Retinal pigment epithelial cell (primary cell): Measurements from ENCODE around the gene NRP1.

Source experiments
- DNase-seq: peaks from one replicate; pipeline ENCODE4 v3.0.0-alpha.2; 2010; ENCODE audit warnings: low read depth
- H3K4me3 ChIP-seq: 2 replicates; pipeline ENCODE4 v1.5.1; 2011; ENCODE audit warnings: mild to moderate bottlenecking, low read length, control low read depth, moderate library complexity
- TF ChIP-seq, protein P1 (sequence below): conservative IDR thresholded peaks from 2 replicates; pipeline ENCODE4 v1.5.1; 2011; ENCODE audit warnings: low read depth, low read length, control low read depth, inconsistent platforms

NRP1 gene

DNA sequence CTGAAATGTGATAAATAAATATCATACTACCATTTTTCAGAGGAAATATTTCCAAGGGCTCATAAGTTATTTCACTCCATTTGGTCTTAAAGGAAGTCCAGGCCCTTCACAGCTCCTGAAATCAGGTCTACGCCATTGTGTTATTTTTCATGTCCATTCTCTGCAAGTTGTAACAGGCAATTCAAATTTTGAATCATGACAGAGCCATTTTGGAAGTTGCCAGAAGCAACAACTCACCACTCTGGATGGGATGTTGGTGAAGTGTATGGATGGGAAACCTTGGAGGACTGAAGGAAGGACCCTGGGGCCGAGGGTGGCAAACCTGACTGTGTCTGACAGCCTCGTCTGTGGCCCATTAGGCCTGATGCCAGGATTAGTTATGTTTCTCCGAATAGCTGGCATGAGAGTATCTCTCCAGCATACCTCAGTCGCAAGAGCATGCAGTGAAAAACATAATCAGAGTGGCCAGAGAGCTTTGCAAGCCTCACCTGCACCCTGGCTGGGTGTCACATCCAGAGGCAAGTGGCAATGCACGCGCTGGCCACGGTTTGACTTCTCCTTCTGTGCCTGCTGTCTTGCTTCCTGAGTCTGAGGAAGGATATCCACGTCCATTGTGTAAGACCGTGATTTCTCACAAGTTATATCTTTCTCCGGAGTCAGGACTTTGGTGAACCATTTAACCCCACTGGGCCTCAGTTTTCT lies 87.1 kb downstream of the NRP1 start:
- no peak for DNase-seq
- no peak overlapping the region for H3K4me3 ChIP-seq
- TF ChIP-seq, protein P1, sequence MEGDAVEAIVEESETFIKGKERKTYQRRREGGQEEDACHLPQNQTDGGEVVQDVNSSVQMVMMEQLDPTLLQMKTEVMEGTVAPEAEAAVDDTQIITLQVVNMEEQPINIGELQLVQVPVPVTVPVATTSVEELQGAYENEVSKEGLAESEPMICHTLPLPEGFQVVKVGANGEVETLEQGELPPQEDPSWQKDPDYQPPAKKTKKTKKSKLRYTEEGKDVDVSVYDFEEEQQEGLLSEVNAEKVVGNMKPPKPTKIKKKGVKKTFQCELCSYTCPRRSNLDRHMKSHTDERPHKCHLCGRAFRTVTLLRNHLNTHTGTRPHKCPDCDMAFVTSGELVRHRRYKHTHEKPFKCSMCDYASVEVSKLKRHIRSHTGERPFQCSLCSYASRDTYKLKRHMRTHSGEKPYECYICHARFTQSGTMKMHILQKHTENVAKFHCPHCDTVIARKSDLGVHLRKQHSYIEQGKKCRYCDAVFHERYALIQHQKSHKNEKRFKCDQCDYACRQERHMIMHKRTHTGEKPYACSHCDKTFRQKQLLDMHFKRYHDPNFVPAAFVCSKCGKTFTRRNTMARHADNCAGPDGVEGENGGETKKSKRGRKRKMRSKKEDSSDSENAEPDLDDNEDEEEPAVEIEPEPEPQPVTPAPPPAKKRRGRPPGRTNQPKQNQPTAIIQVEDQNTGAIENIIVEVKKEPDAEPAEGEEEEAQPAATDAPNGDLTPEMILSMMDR = no peak

DNA sequence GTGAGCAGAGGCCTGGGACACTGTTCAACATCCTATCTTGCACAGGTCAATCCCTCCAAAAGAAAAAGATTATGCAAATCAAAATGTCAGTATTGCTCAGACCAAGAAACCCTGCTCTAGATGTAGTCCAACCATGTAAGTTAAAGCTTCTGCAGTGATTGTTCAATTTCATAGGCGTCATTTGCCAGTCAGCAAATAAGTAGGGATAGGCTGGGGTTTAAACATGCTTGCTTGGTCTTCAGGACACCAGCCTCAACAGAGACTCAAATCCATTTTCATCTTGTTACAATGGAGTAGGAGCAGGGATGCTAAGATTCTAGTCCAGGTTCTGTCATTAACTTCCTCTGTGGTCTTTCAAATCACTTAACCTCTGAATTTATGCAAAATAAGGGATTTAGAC lies 89.1 kb downstream of the NRP1 start:
- DNase-seq = no peak
- TF ChIP-seq, protein P1 = no peak
- H3K4me3 ChIP-seq = no peak overlapping the region

DNA sequence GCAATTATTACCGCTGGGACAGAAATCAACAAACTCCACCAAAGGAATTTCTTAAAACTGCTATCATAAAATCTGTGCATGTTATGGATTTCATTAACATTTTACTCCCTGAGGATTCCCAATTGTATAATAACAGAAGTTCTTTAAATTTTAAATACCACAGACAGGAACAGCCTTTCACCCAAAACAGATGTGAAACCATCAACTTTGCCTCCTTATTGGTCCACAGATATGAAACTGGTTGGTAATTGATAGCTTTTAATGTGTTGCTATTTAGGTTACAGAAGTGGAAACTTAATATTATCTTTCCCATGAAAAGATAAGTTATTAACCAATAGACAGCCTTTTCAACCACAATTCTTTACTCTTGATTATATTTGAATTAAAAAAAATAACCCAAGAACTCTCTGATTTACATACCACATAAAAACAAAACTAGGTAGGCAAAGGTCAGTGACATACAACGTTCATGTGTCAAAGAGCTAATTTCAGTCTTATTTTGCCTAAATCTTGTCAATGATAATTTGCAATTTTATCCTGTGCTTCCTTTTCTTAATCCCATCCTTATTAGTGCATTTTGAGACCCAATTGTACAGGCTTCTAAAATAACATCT lies 90.0 kb downstream of the NRP1 start:
- no peak for DNase-seq
- TF ChIP-seq, protein P1 = no peak
- H3K4me3 ChIP-seq = no peak overlapping the region

GRCh38 chr10:33243703-33244102 lies 90.8 kb downstream of the NRP1 start:
- TF ChIP-seq, protein P1 = no peak
- no peak for DNase-seq
- H3K4me3 ChIP-seq = no peak overlapping the region

DNA sequence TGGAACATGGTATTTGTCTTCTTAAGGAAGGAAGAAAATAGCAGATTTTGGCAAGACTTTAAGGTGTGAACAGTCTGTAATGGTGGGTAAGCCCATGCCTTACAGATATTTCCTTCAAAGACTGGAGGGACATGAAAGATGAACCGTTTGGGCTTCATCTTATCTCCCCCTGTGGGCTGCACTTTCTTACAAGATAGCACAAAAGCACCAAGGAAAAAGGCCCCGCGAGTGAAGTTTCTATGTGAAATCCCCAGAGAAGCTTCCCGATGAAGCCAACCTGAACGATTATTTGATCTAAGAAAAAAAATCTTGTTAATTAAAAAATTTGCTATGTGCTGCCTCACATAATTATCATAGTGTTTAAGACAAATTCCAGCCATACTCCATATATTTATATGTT lies 91.5 kb downstream of the NRP1 start:
- H3K4me3 ChIP-seq = no peak overlapping the region
- TF ChIP-seq, protein P1 = no peak
- no peak for DNase-seq

DNA sequence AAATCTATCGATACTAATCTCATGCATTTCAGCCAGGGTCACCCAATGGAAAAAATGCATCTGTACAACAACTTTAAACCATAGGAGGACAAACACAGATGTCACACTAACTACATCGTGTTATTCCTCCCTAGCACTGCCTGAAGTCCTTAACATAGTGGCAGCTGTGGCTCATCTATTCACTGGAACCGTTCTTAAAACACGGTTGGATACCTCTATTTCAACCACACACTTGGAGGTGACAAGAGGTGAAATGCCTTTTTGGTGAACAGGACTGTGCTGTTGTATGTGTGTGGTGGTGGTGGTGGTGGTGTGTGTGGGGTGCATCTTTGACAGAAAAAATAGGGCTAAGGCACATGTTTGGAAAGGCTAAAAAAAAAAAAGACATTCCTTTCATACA lies 93.1 kb downstream of the NRP1 start:
- TF ChIP-seq, protein P1 = no peak
- no peak overlapping the region for H3K4me3 ChIP-seq
- DNase-seq = no peak

GRCh38 chr10:33240931-33241330 lies 93.5 kb downstream of the NRP1 start:
- no peak for DNase-seq
- TF ChIP-seq, protein P1 = no peak
- no peak overlapping the region for H3K4me3 ChIP-seq
